Glutamatergic neuron (in vitro differentiated cells): ENCODE data around the gene AK4. TPM values are rescaled to one million over a fixed set of nuclear protein-coding genes. Genes with fewer than 3 reads are reported as not detected.
"Not testable (repeated sequence)": the region's sequence is repeated elsewhere in the genome, so short reads cannot be mapped to it uniquely, and the experiment has no call there.

Source experiments
- DNase-seq: peaks from one replicate; pipeline ENCODE4 v3.0.0; 2022
- H3K27ac Mint-ChIP-seq: one replicate; pipeline ENCODE4 v1.8.0; 2020; ENCODE audit warnings: mild to moderate bottlenecking, mixed read lengths, inconsistent platforms; ENCODE audit not compliant: unreplicated experiment
- H3K27me3 Mint-ChIP-seq: one replicate; pipeline ENCODE4 v1.8.0; 2020; ENCODE audit warnings: mild to moderate bottlenecking, moderate library complexity, mixed read lengths, inconsistent platforms; ENCODE audit not compliant: unreplicated experiment
- H3K36me3 Mint-ChIP-seq: one replicate; pipeline ENCODE4 v1.8.0; 2020; ENCODE audit warnings: mild to moderate bottlenecking, mixed read lengths, inconsistent platforms; ENCODE audit not compliant: unreplicated experiment
- H3K4me1 Mint-ChIP-seq: one replicate; pipeline ENCODE4 v1.8.0; 2020; ENCODE audit warnings: mild to moderate bottlenecking, low read depth, mixed read lengths, inconsistent platforms; ENCODE audit not compliant: unreplicated experiment
- H3K4me3 Mint-ChIP-seq: one replicate; pipeline ENCODE4 v1.8.0; 2020; ENCODE audit warnings: mild to moderate bottlenecking, mixed read lengths, inconsistent platforms; ENCODE audit not compliant: unreplicated experiment
- H3K9me3 Mint-ChIP-seq: one replicate; pipeline ENCODE4 v1.8.0; 2020; ENCODE audit warnings: mild to moderate bottlenecking, moderate library complexity, mixed read lengths, inconsistent platforms; ENCODE audit not compliant: unreplicated experiment
- total RNA-seq: library from RNA; stranded (reverse); fragmentation: NEBNext Ultra II Directional; extraction: Animal tissue kit (Norgen Biotek cat#: 25700); gene quantifications from one replicate; pipeline ENCODE4 v1.2.1, GENCODE V29; 2021; ENCODE audit not compliant: unreplicated experiment
- TF ChIP-seq, protein P1 (sequence below): fragments of 200-600 bp; sonication (generic); IDR thresholded peaks from one replicate; pipeline ENCODE4 v1.5.0; 2021; ENCODE audit not compliant: partially characterized antibody, unreplicated experiment

AK4 gene
- total RNA-seq, 1 donor from 2014 or later = 2.6 TPM

DNA sequence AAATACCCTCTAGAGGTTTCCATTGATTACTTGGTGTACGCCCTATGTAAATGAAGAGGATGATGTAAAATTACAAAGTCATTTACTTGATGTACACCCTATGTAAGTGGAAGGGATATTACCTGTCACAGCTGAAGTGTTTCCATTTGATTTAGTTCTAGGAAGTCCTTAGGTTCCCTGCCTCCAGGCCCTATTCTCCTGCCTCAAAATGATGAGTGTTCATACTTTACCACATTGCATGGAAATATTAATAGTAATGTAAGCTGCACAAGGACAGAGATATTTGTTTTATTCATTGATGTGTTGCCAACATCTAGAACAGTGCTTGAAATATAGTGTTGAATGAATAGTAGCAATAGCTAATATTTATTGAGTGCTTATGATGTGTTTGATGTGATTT lies 9.5 kb upstream of the AK4 start:
- Mint-ChIP-seq H3K36me3 (no peaks in the 10 kb centered on the region), H3K4me3 (no peak overlapping the region), H3K27ac (no peak overlapping the region), H3K4me1 (peaks cover 5% of the 10 kb centered on the region), H3K27me3 (no peaks in the 10 kb centered on the region), H3K9me3 (no peaks in the 10 kb centered on the region)
- DNase-seq = no peak
- TF ChIP-seq, protein P1, sequence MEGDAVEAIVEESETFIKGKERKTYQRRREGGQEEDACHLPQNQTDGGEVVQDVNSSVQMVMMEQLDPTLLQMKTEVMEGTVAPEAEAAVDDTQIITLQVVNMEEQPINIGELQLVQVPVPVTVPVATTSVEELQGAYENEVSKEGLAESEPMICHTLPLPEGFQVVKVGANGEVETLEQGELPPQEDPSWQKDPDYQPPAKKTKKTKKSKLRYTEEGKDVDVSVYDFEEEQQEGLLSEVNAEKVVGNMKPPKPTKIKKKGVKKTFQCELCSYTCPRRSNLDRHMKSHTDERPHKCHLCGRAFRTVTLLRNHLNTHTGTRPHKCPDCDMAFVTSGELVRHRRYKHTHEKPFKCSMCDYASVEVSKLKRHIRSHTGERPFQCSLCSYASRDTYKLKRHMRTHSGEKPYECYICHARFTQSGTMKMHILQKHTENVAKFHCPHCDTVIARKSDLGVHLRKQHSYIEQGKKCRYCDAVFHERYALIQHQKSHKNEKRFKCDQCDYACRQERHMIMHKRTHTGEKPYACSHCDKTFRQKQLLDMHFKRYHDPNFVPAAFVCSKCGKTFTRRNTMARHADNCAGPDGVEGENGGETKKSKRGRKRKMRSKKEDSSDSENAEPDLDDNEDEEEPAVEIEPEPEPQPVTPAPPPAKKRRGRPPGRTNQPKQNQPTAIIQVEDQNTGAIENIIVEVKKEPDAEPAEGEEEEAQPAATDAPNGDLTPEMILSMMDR = no peak

DNA sequence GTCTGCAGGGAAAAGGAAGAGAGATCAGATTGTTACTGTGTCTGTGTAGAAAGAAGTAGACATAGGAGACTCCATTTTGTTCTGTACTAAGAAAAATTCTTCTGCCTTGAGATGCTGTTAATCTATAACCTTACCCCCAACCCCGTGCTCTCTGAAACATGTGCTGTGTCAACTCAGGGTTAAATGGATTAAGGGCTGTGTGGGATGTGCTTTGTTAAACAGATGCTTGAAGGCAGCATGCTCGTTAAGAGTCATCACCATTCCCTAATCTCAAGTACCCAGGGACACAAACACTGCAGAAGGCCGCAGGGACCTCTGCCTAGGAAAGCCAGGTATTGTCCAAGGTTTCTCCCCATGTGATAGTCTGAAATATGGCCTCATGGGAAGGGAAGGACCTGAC lies 8.2 kb upstream of the AK4 start:
- H3K27me3 Mint-ChIP-seq, H3K4me1 Mint-ChIP-seq, H3K27ac Mint-ChIP-seq, H3K36me3 Mint-ChIP-seq, H3K9me3 Mint-ChIP-seq, H3K4me3 Mint-ChIP-seq, DNase-seq: not testable (repeated sequence)

DNA sequence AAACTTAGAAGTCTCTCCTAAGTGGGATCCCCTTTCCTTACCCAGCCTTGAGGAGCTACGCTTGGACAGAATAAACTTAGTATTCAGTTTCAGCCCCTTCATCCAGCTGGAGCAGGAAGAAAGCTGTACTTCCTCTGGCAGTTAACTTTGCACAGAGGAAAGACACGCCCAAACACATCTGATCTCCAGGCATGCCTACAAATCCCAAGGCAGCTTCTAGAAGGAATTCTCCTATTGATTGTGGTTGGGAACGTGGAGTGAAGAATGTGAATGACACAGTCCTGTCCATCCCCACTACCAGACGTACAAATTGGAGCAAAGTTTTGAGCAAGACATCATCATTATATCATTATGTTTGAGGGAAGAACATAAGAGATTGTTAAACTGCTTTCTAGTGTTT lies 6.6 kb upstream of the AK4 start:
- Mint-ChIP-seq H3K4me3 (no peak overlapping the region), H3K27me3 (peaks cover 3% of the 10 kb centered on the region), H3K9me3 (no peaks in the 10 kb centered on the region), H3K4me1 (peaks cover 5% of the 10 kb centered on the region), H3K27ac (no peak overlapping the region), H3K36me3 (no peaks in the 10 kb centered on the region)
- no peak for DNase-seq
- TF ChIP-seq, protein P1 = no peak

DNA sequence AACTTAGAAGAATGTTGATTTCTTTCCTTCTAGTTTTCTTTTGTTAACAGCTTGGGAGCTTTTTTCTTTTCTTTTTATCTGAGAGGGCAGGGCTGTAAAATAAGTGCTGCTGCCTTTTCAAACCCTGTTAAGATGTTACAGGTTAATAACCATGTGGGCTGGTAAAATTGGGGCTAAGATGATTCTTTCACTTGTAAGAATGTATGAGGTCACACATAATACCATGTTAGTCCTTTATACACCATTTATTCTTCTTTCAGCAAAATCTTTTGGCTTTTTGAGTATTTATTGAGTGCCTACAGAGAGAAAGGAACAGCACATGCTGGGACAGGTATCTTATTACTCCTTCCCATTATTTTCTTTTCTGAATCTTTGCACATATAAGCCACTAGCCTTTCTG lies 6.1 kb upstream of the AK4 start:
- Mint-ChIP-seq H3K4me1 (peaks cover 5% of the 10 kb centered on the region), H3K27me3 (peaks cover 7% of the 10 kb centered on the region)
- DNase-seq = no peak

DNA sequence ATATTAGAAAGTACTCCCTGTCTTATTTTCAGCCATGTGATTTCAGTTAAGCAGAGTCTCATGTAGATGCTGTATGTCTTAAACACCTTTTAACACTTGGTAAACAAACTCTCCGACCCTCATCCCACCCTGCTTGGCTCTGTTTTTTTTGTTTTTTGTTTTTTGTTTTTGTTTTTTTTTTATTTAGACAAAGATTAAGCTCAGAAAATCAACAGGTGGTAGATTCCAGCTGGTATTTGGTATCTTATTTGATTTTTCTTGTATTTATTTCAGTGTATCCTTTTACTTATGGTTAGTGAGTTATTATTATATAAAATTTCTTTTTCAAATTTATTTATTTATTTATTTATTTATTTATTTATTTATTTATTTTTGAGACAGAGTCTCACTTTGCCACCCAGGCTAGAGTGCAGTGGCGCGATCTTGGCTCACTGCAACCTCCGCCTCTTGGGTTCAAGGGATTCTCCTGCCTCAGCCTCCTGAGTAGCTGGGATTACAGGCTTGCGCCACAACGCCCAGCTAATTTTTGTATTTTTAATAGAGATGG lies 4.8 kb upstream of the AK4 start:
- not testable (repeated sequence) for H3K27ac Mint-ChIP-seq, DNase-seq, H3K9me3 Mint-ChIP-seq, H3K4me1 Mint-ChIP-seq, H3K4me3 Mint-ChIP-seq, H3K36me3 Mint-ChIP-seq
- peaks cover 11% of the 10 kb centered on the region for H3K27me3 Mint-ChIP-seq

More for the DNA sequence above, 6.1 kb upstream of the AK4 start:
- Mint-ChIP-seq H3K9me3 (peaks cover under 1% of the 10 kb centered on the region), H3K27ac (no peak overlapping the region), H3K4me3 (no peak overlapping the region), H3K36me3 (no peaks in the 10 kb centered on the region)
- TF ChIP-seq, protein P1 = no peak

DNA sequence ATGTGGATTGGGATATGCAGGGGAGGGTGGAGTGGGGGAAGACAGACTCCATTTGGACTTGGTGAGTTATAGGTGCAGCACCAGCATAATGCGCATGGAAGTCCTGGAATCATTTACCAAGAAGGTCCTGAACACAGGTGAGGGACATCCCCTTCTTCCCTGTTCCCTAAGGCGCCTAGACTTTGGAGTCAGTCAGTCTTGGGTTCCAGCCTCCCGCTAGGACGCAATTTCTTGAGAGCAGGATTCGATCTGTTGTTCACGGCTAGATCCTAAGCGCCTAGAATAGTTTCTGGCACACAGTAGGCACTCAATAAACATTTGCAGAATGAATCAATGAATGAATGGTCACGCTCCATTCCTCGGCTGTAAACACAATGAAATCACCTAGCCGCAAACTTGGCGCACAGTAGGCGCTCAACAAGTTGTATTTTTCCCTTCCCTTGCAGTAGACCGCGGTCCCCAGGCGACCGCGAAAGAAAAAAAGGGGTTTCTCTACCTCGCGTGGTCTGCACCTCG lies 1.0 kb upstream of the AK4 start:
- TF ChIP-seq, protein P1 = no peak
- Mint-ChIP-seq H3K27ac (no peak overlapping the region), H3K4me3 (peak overlapping the region; percentile 76), H3K27me3 (peaks cover 14% of the 10 kb centered on the region), H3K36me3 (no peaks in the 10 kb centered on the region), H3K4me1 (no peaks in the 10 kb centered on the region), H3K9me3 (peaks cover 3% of the 10 kb centered on the region)
- no peak for DNase-seq
